Measurements from ENCODE around the gene SEMA7A.
"Not testable (repeated sequence)": the region's sequence is repeated elsewhere in the genome, so short reads cannot be mapped to it uniquely, and the experiment has no call there.

The SEMA7A gene, protein sequence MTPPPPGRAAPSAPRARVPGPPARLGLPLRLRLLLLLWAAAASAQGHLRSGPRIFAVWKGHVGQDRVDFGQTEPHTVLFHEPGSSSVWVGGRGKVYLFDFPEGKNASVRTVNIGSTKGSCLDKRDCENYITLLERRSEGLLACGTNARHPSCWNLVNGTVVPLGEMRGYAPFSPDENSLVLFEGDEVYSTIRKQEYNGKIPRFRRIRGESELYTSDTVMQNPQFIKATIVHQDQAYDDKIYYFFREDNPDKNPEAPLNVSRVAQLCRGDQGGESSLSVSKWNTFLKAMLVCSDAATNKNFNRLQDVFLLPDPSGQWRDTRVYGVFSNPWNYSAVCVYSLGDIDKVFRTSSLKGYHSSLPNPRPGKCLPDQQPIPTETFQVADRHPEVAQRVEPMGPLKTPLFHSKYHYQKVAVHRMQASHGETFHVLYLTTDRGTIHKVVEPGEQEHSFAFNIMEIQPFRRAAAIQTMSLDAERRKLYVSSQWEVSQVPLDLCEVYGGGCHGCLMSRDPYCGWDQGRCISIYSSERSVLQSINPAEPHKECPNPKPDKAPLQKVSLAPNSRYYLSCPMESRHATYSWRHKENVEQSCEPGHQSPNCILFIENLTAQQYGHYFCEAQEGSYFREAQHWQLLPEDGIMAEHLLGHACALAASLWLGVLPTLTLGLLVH

DNA sequence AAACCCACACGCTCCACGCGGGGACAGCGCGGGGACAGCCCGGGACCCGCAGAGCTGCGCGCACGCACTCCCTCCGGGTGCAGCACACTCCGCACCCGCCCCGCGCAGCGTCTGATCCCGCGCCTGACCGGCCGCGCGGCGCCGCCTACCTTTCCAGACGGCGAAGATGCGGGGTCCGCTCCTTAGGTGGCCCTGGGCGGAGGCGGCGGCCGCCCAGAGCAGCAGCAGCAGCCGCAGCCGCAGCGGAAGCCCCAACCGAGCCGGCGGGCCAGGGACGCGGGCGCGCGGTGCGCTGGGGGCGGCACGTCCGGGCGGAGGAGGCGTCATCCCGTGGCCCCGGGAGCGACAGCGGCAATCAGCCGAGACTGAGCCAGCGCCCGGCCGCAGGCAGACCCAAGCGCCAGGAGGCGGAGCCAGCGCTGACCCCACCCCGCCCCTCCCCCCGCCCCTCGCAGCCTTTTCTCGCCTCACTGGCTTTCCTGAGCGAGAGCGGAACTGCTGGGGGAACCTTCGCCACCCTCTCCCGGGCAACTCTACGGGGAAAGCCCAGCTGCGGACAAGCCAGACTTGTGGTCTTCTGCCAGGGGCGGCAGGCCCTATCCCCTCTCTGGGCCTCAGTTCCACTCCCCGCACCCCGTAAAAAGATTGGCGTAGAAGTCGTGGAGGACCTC lies at the start of gene SEMA7A:
SEMA7A (minus strand) TSS at position 367 of the 671 bp plus-strand sequence; CDS start at position 327, 40 bp downstream.
- in situ Hi-C loops (cut with MboI; ENCODE audit: low sequenced_read_pairs): no loop called here

DNA sequence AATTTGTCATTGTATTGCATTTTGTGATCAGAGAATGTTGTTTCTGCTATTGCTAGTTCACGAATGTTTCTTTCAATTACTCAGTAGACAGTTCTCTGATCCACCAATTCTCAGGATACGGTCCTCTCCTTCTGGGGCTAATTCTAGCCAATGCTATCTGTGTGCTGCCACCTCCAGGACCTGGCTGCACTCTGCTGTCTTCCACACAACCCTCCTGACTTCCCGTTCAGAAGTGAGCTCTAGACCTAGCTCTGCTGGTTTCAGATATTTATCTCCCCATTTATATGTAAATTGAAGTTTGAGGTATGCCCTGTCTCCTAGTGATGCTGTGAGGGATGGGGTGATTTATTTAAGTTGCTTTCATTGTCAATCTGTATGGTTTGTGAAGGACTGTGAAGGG lies 48.9 kb upstream of the SEMA7A start:
- in situ Hi-C loops (cut with MboI; ENCODE audit: low sequenced_read_pairs): no loop called here

- in situ Hi-C loops (cut with MboI; ENCODE audit: low sequenced_read_pairs): not testable (repeated sequence)
These were observed 46.6 kb upstream of the SEMA7A start for GRCh38 chr15:74480364-74480763.

- in situ Hi-C loops (cut with MboI; ENCODE audit: low sequenced_read_pairs): not testable (repeated sequence)
These were observed 37.9 kb upstream of the SEMA7A start for GRCh38 chr15:74471621-74472020.

DNA sequence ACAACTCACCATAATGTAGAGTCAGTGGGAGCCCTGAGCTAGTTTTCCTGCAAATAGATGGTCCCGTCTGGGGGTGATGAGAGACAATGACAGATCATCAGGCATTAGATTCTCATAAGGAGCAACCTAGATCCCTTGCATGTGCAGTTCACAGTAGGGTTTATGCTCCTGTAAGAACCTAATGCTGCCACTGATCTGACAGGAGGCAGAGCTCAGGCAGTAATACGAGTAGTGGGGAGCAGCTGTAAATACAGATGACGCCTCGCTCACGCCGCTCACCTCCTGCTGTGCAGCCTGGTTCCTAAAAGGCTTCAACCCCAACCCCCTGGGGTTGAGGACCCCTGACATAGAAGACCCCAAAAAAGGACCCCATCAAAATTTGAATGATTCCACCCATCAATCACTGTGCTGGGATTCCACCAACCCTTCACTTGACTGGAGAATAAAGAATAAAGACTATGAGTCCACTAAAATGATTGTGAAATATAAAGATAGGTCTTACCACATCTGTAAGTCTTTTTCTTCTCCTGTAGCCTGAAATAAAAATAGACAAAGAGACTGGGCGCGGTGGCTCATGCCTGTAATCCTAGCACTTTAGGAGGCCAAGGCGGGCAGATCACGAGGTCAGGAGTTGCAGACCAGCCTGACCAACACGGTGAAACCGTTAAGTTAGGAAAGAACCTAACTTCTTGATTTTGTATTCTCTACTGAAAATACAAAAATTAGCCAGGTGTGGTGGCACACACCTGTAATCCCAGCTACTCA lies 37.1 kb upstream of the SEMA7A start:
- in situ Hi-C loops (cut with MboI; ENCODE audit: low sequenced_read_pairs): no loop called here

DNA sequence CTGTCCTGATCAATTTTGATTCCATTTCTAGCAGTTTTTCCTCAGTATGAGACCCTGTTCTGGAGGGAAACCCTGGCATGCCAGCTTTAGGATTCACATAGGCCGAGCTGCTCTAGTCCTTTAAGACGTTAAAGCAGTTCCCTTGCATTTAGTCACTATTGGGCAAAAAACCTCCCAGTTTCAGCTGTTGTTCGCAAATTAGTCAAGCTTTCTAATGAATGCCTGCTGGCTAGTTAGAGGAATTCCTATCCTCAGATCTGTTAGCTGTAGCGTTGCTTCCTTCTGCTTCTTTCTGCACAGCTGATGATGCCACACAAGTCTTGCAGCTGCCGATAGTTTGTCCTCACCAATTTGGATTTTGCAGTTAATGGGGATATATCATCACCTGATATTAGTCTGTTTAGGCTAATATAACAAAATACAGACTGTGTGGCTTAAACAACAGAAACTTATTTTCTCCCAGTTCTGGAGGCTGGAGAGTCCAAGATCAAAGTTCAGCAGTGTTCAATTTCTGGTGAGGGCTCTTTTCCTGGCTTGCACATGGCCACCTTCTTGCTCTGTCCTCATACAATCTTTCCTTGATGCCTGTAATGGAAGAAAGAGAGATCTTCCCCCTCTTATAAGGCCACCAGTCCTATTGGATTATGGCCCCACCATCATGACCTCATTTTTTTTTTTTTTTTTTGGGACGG lies 34.7 kb upstream of the SEMA7A start:
- in situ Hi-C loops (cut with MboI; ENCODE audit: low sequenced_read_pairs): no loop called here

- in situ Hi-C loops (cut with MboI; ENCODE audit: low sequenced_read_pairs): no loop called here
These were observed 32.8 kb upstream of the SEMA7A start for GRCh38 chr15:74466570-74466969.

- in situ Hi-C loops (cut with MboI; ENCODE audit: low sequenced_read_pairs): no loop called here
These were observed 31.1 kb upstream of the SEMA7A start for GRCh38 chr15:74464897-74465296.

DNA sequence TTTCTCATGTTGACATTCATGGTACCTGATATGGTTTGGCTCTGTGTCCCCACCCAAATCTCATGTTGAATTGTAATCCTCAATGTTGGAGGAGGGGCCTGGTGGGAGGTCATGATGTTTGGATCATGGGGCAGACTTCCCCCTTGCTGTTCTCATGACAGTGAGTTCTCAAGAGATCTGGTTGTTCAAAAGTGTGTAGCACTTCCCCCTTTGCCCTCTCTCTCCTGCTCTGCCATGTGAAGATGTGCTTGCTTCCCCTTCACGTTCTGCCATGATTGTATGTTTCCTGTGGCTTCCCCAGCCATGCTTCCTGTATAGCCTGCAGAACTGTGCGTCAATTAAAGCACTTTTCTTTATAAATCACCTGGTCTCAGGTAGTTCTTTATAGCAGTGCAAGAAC lies 30.5 kb upstream of the SEMA7A start:
- in situ Hi-C loops (cut with MboI; ENCODE audit: low sequenced_read_pairs): no loop called here

DNA sequence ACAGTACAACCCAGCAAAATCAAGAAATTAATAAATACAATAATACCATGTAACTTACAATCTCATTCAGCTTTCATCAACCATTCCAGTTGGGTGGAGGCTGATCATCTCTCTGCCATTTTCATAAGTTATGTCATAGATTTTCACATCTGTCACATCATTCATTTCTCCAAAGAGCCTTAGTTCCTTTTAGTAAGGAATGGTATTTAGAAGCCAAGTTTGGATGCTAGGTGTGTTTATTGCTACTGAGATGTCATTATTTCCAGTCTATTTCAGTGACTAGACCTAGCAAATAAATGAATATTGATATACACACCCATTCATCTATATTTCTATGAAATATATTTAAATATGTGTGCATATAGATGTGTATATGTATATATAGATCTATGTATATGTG lies 29.9 kb upstream of the SEMA7A start:
- in situ Hi-C loops (cut with MboI; ENCODE audit: low sequenced_read_pairs): no loop called here

DNA sequence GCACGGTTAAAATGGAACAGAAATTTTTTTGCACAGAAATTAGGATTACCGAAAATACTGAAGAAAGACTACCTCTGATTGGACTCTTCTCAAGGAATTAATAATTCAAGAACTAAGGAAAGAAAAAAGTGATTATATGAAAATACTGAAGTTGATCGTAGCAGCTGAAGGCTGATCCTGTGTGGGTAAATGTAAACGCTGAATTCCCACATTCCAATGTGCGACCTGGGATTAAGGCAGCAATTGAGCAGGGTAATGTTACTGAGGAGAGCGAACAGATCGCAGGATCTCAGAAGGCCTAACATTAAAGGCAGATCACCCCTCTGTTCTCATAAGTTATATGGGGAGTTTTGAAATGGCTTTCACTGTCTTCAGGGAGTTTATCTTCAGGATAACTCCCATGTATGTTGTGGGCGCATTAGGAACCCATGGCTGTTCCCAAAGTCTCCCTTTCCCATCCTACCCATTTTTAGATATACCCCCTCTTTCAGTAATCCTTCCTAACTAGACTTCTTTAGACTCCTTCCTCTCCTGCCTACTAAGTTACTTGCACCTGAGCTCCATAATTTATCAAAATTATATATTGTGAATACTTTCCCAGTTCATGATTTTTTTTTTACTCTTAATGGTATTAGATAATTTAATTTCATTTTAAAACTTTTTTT lies 28.2 kb upstream of the SEMA7A start:
- in situ Hi-C loops (cut with MboI; ENCODE audit: low sequenced_read_pairs): no loop called here

- in situ Hi-C loops (cut with MboI; ENCODE audit: low sequenced_read_pairs): no loop called here
These were observed 27.4 kb upstream of the SEMA7A start, which contains the start of gene UBL7 for GRCh38 chr15:74460871-74461846. Gene UBL7, minus strand, starts transcription at chr15:74461160. Its CDS starts 2,293 bp downstream, at chr15:74458867.

- in situ Hi-C loops (cut with MboI; ENCODE audit: low sequenced_read_pairs): no loop called here
These were observed 26.5 kb upstream of the SEMA7A start for GRCh38 chr15:74460298-74460697.

GRCh38 chr15:74459798-74460197 lies 26.0 kb upstream of the SEMA7A start:
- in situ Hi-C loops (cut with MboI; ENCODE audit: low sequenced_read_pairs): not testable (repeated sequence)

DNA sequence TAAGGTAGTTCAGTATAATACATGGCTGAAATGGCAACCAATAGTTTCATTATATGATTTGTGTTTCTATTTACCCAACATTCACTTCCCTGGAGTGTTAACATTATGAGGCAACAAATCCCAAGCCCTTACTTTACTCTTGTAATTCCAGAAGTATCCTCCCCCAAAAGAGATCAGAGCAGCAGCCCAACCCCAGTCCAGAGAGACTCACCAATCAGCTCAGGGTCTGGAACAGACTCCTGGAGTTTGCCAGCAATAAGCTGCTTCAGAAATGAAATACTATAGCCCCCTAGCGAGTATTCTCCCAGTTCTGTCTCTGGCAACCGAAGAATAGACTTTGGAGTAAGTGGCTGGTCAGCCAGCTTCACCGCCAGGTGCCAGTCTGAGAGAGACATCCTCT lies 24.7 kb upstream of the SEMA7A start:
- in situ Hi-C loops (cut with MboI; ENCODE audit: low sequenced_read_pairs): no loop called here

- in situ Hi-C loops (cut with MboI; ENCODE audit: low sequenced_read_pairs): not testable (repeated sequence)
These were observed 23.3 kb upstream of the SEMA7A start for GRCh38 chr15:74457036-74457435.

DNA sequence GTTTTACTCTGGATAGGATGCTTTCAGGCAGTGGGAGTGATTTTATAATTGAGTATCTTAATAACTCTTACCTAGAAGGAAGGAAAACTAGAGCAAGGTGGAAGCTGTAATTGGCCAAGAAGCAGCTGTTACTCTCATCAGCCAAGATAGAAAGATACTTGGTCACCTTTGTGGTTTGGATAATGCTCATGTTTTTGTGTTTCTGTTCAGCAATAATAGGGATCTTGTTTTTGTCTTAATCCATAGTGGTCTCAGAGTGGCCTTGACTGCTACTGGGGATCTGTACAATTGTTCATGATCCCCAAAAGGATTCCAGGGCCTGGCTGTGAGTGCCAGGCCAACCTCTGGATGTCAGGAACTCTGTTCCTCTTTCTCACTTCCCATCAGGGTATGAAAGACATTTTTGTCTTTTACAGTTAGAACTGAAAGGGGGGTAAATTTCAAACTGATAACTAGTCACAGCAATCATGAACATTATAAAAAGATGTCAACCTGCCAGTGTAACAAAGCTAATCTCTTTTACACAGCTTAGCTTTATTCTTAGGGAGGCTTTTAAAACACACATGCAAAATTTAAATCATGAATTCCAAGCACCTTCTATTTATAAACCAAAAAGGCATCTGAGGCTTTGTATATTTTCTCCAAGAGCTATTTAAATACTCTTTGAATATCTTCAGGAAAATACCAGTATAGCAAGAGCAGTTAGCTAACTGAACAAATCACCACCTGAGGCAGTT lies 21.2 kb upstream of the SEMA7A start:
- in situ Hi-C loops (cut with MboI; ENCODE audit: low sequenced_read_pairs): no loop called here
